Measurements from ENCODE around the gene CHST11. TPM values are rescaled to one million over a fixed set of nuclear protein-coding genes. Genes with fewer than 3 reads are reported as not detected.

CHST11 gene
- total RNA-seq, 4 donors from 2014 or later = 2.1 to 7.3 (median 4.9) TPM

GRCh38 chr12:104520242-104520900, 63.6 kb downstream of the CHST11 start:
- no peak overlapping the region for H3K4me3 ChIP-seq (ENCODE audit: low read depth, poor library complexity, severe bottlenecking)
- TF ChIP-seq CTCF (IDR thresholded peaks at IDR 0.05) (no peak), POLR2A (IDR thresholded peaks at IDR 0.05) (no peak)
- WGBS, 2 donors = 84 to 89% methylated on average over 4 of the region's 4 CpGs
- intact Hi-C loops (cut with DNase I; ENCODE audit: low total_unique reads) = no loop called here
- no peak for DNase-seq (ENCODE audit: low spot score in 2 of 2)

- no peak for TF ChIP-seq POLR2A (IDR thresholded peaks at IDR 0.05)
- TF ChIP-seq CTCF (IDR thresholded peaks at IDR 0.05) = no peak
- no peak for DNase-seq (ENCODE audit: low spot score in 2 of 2)
- 65 to 83% methylated on average over 5 of the region's 5 CpGs for WGBS, 2 donors
- no peak overlapping the region for H3K4me3 ChIP-seq (ENCODE audit: low read depth, poor library complexity, severe bottlenecking)
- intact Hi-C loops (cut with DNase I; ENCODE audit: low total_unique reads) = no loop called here
These were observed 65.0 kb downstream of the CHST11 start for GRCh38 chr12:104521731-104522130.

GRCh38 chr12:104522985-104523722, 66.4 kb downstream of the CHST11 start:
- intact Hi-C loops (cut with DNase I; ENCODE audit: low total_unique reads) = no loop called here
- TF ChIP-seq POLR2A (IDR thresholded peaks at IDR 0.05) = no peak
- TF ChIP-seq CTCF (IDR thresholded peaks at IDR 0.05) = no peak
- DNase-seq (ENCODE audit: low spot score in 2 of 2) = no peak
- no peak overlapping the region for H3K4me3 ChIP-seq (ENCODE audit: low read depth, poor library complexity, severe bottlenecking)
- WGBS, 2 donors = 35 to 38% methylated on average over 4 of the region's 4 CpGs

GRCh38 chr12:104524034-104524832, 67.5 kb downstream of the CHST11 start:
- TF ChIP-seq CTCF (IDR thresholded peaks at IDR 0.05) (no peak), POLR2A (IDR thresholded peaks at IDR 0.05) (no peak)
- no peak for DNase-seq (ENCODE audit: low spot score in 2 of 2)
- WGBS, 2 donors = 68 to 74% methylated on average over 7 of the region's 7 CpGs
- intact Hi-C loops (cut with DNase I; ENCODE audit: low total_unique reads) = no loop called here
- no peak overlapping the region for H3K4me3 ChIP-seq (ENCODE audit: low read depth, poor library complexity, severe bottlenecking)

GRCh38 chr12:104526320-104526719, 69.6 kb downstream of the CHST11 start:
- no peak for TF ChIP-seq POLR2A (IDR thresholded peaks at IDR 0.05)
- TF ChIP-seq CTCF (IDR thresholded peaks at IDR 0.05) = no peak
- H3K4me3 ChIP-seq (ENCODE audit: low read depth, poor library complexity, severe bottlenecking) = no peak overlapping the region
- no peak for DNase-seq (ENCODE audit: low spot score in 2 of 2)
- intact Hi-C loops (cut with DNase I; ENCODE audit: low total_unique reads) = no loop called here
- 70 to 80% methylated on average over 4 of the region's 4 CpGs for WGBS, 2 donors
